ENCODE results near the gene SUSD1. TPM values are rescaled to one million over a fixed set of nuclear protein-coding genes. Genes with fewer than 3 reads are reported as not detected.

The SUSD1 gene
- total and polyA plus RNA-seq, 2 donors (not counting 1 experiment from before 2014, with no cell fraction given) = 5.7 to 7.5 TPM

GRCh38 chr9:112168197-112168596 is 6.9 kb downstream of the SUSD1 start:
- CTCF ChIA-PET = no interaction called here
- no peak for TF ChIP-seq EZH2 (IDR thresholded peaks at IDR 0.05; ENCODE audit: borderline replicate concordance, insufficient read depth, low read depth, low read length, poor library complexity, severe bottlenecking)
- TF ChIP-seq, protein P1, sequence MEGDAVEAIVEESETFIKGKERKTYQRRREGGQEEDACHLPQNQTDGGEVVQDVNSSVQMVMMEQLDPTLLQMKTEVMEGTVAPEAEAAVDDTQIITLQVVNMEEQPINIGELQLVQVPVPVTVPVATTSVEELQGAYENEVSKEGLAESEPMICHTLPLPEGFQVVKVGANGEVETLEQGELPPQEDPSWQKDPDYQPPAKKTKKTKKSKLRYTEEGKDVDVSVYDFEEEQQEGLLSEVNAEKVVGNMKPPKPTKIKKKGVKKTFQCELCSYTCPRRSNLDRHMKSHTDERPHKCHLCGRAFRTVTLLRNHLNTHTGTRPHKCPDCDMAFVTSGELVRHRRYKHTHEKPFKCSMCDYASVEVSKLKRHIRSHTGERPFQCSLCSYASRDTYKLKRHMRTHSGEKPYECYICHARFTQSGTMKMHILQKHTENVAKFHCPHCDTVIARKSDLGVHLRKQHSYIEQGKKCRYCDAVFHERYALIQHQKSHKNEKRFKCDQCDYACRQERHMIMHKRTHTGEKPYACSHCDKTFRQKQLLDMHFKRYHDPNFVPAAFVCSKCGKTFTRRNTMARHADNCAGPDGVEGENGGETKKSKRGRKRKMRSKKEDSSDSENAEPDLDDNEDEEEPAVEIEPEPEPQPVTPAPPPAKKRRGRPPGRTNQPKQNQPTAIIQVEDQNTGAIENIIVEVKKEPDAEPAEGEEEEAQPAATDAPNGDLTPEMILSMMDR (IDR thresholded peaks at IDR 0.05) = no peak

DNA sequence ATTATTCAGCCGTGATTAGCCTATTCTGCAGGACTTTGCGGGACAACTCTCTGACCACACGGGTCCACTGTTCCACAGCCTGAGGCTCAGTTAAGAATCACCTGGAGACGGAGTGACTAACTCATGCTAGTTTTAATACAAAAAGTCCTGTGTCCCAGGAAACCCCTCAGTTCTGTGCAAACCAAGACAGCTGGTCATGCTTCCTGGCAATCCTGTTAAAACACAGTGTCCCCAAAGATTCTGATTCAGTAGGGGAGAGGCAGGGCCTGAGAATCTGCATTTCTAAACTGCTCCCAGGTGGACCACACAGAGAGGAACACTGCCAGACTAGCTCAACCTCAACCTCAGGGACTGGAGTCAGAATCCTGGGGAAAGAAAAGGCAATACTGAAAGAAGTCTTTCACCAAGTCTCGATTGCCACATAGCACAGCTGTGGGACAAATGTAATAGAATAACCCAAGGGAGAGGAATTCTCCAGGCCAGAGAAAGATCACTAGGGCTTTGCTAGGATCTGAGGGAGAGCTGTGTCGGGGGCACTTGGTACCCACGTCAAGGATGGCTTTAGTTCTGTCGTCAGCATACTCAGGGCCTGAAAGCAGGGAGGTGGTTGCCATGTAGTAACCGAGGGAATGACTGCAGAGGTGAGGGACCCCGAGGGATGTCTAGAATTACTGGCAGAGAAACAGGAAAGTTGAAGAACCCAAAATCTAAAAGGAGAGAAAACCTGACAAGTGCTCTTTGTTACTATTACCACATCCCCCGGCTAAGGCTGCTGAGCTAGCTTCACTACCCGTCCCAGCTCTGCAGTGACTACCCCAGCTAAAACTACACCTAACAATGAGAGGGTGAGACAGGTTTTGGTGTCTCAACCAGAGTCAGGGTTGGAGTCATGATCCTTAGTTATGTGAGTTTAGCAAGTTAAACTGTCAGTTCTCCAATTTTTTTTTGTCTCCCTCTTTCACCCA is 8.6 kb downstream of the SUSD1 start:
- WGBS (ENCODE audit: insufficient coverage) = 98% methylated on average over 7 of the region's 12 CpGs
- DNase-seq = no peak

More at GRCh38 chr9:112168197-112168596, 6.9 kb downstream of the SUSD1 start:
- Histone ChIP-seq H3K4me1 (ENCODE audit: control insufficient read depth in 2 of 2, insufficient read depth in 2 of 2, low read length in 2 of 2) (peaks cover 8 to 10% of the 10 kb centered on the region in 2 donors), H3K4me2 (replicated peaks; ENCODE audit: low read depth, low read length, poor library complexity, severe bottlenecking) (no peak overlapping the region), H3K36me3 (replicated peaks in 1 of 2; ENCODE audit: control extremely low read depth in 1 of 2, control insufficient read depth in 1 of 2, extremely low read depth in 1 of 2, insufficient read depth in 2 of 2, low read length in 1 of 2) (no peaks in the 10 kb centered on the region), H3K9me3 (ENCODE audit: control extremely low read depth in 1 of 3, control insufficient read depth in 2 of 3, insufficient read depth in 1 of 3, low read length in 2 of 3) (no peaks in the 10 kb centered on the region), H3K9ac (ENCODE audit: low read length) (no peak overlapping the region), H3K27ac (ENCODE audit: low read length in 2 of 2) (no peak overlapping the region), H4K20me1 (ENCODE audit: control insufficient read depth, insufficient read depth, low read length, poor library complexity, severe bottlenecking) (no peaks in the 10 kb centered on the region), H3K27me3 (replicated peaks in 1 of 4; ENCODE audit: control extremely low read depth in 1 of 4, control insufficient read depth in 3 of 4, insufficient read depth in 4 of 4, low read length in 3 of 4) (no peaks in the 10 kb centered on the region), H3K4me3 (ENCODE audit: control extremely low read depth in 1 of 5, extremely low read depth in 1 of 5, insufficient read depth in 1 of 5, low read depth in 2 of 5, low read length in 4 of 5) (no peak overlapping the region), H2AFZ (ENCODE audit: insufficient read depth, low read depth, low read length, poor library complexity, severe bottlenecking) (no peak overlapping the region), H3K79me2 (ENCODE audit: control insufficient read depth, insufficient read depth, low read length) (peaks cover 35% of the 10 kb centered on the region)
- POLR2A ChIA-PET = interaction anchor here (0.6 kb wide), 1 partner anchor 71 kb away, joined by 9 read pairs; no protein-coding TSS in a partner anchor
- Mint-ChIP-seq H3K4me3 (no peak overlapping the region), H3K4me1 (peaks cover 42% of the 10 kb centered on the region), H3K27me3 (no peaks in the 10 kb centered on the region), H3K9me3 (ENCODE audit: insufficient read depth) (no peaks in the 10 kb centered on the region), H3K27ac (no peak overlapping the region)
- no peak for ATAC-seq (ENCODE audit: low read depth)
- intact Hi-C loops (cut with micrococcal nuclease) = no loop called here
- WGBS (ENCODE audit: insufficient coverage) = 57% methylated on average over 1 of the region's 3 CpGs
- no peak for DNase-seq

More for the DNA sequence above, 8.6 kb downstream of the SUSD1 start:
- peaks cover 26% of the 10 kb centered on the region for H3K79me2 ChIP-seq (ENCODE audit: control insufficient read depth, insufficient read depth, low read length)
- no peaks in the 10 kb centered on the region for H3K36me3 ChIP-seq (replicated peaks in 1 of 2; ENCODE audit: control extremely low read depth in 1 of 2, control insufficient read depth in 1 of 2, extremely low read depth in 1 of 2, insufficient read depth in 2 of 2, low read length in 1 of 2)
- intact Hi-C loops (cut with micrococcal nuclease) = no loop called here
- no peak overlapping the region for H3K4me2 ChIP-seq (replicated peaks; ENCODE audit: low read depth, low read length, poor library complexity, severe bottlenecking)
- H4K20me1 ChIP-seq (ENCODE audit: control insufficient read depth, insufficient read depth, low read length, poor library complexity, severe bottlenecking) = no peaks in the 10 kb centered on the region
- POLR2A ChIA-PET = no interaction called here
- no peak for TF ChIP-seq EZH2 (IDR thresholded peaks at IDR 0.05; ENCODE audit: borderline replicate concordance, insufficient read depth, low read depth, low read length, poor library complexity, severe bottlenecking)
- TF ChIP-seq, protein P1 (IDR thresholded peaks at IDR 0.05) = no peak
- Mint-ChIP-seq H3K27ac (no peak overlapping the region), H3K4me1 (peaks cover 41% of the 10 kb centered on the region), H3K27me3 (no peaks in the 10 kb centered on the region), H3K9me3 (ENCODE audit: insufficient read depth) (no peaks in the 10 kb centered on the region), H3K4me3 (no peak overlapping the region)
- no peaks in the 10 kb centered on the region for H3K27me3 ChIP-seq (replicated peaks in 1 of 4; ENCODE audit: control extremely low read depth in 1 of 4, control insufficient read depth in 3 of 4, insufficient read depth in 4 of 4, low read length in 3 of 4)
- no peaks in the 10 kb centered on the region for H3K9me3 ChIP-seq (ENCODE audit: control extremely low read depth in 1 of 3, control insufficient read depth in 2 of 3, insufficient read depth in 1 of 3, low read length in 2 of 3)
- no peak overlapping the region for H2AFZ ChIP-seq (ENCODE audit: insufficient read depth, low read depth, low read length, poor library complexity, severe bottlenecking)
- H3K27ac ChIP-seq (ENCODE audit: low read length in 2 of 2) = no peak overlapping the region
- no peak overlapping the region for H3K9ac ChIP-seq (ENCODE audit: low read length)
- CTCF ChIA-PET = interaction anchor here (0.7 kb wide), 1 partner anchor 195 kb away, joined by 3 read pairs; no protein-coding TSS in a partner anchor
- no peak for ATAC-seq (ENCODE audit: low read depth)
- no peak overlapping the region for H3K4me3 ChIP-seq (ENCODE audit: control extremely low read depth in 1 of 5, extremely low read depth in 1 of 5, insufficient read depth in 1 of 5, low read depth in 2 of 5, low read length in 4 of 5)
- H3K4me1 ChIP-seq (ENCODE audit: control insufficient read depth in 2 of 2, insufficient read depth in 2 of 2, low read length in 2 of 2) = peaks cover 19 to 21% of the 10 kb centered on the region in 2 donors

Data from B cell (primary cell).